SU-DHL-6 (cell line): ENCODE results near the gene TBC1D8.

Source experiments
- H2AFZ ChIP-seq: fragments of 200-600 bp; sonication (generic); 2 replicates; pipeline ENCODE4 v1.6.1; 2014; ENCODE audit warnings: low read depth, mild to moderate bottlenecking, moderate library complexity, mixed read lengths, antibody characterized with exemption, low read length; ENCODE audit not compliant: severe bottlenecking
- H3F3A ChIP-seq: fragments of 200-600 bp; shearing (Covaris generic); 2 replicates; pipeline ENCODE4 v1.6.0; 2016; ENCODE audit warnings: antibody characterized with exemption, mild to moderate bottlenecking; ENCODE audit not compliant: insufficient read depth
- H3K27ac ChIP-seq: fragments of 200-600 bp; sonication (generic); 2 replicates; pipeline ENCODE4 v1.5.1; 2016; ENCODE audit warnings: low read depth, mild to moderate bottlenecking, low read length, moderate library complexity, mixed read lengths
- H3K27me3 ChIP-seq: fragments of 200-600 bp; sonication (generic), shearing (Covaris generic); 2 replicates; pipeline ENCODE4 v1.6.0; 2014; ENCODE audit warnings: mild to moderate bottlenecking, low read length
- H3K36me3 ChIP-seq: fragments of 200-600 bp; sonication (generic); 2 replicates; pipeline ENCODE4 v1.6.1; 2014; ENCODE audit warnings: mild to moderate bottlenecking, low read length, mixed read lengths
- H3K4me2 ChIP-seq: fragments of 300-600, 200-600 bp; shearing (Covaris generic), sonication (generic); 2 replicates; pipeline ENCODE4 v1.6.0; 2014; ENCODE audit warnings: low read length, low read depth, mild to moderate bottlenecking; ENCODE audit not compliant: poor library complexity, severe bottlenecking
- H3K4me3 ChIP-seq: fragments of 200-600 bp; sonication (generic); 2 replicates; pipeline ENCODE4 v1.5.1; 2014; ENCODE audit warnings: antibody characterized with exemption, low read length, mild to moderate bottlenecking, mixed read lengths; ENCODE audit not compliant: insufficient read depth, poor library complexity, severe bottlenecking
- H3K79me2 ChIP-seq: fragments of 200-600 bp; sonication (generic); 2 replicates; pipeline ENCODE4 v1.6.1; 2014; ENCODE audit warnings: mild to moderate bottlenecking, low read length, moderate library complexity; ENCODE audit not compliant: insufficient read depth
- H3K9ac ChIP-seq: fragments of 200-600 bp; sonication (generic); 2 replicates; pipeline ENCODE4 v1.7.0; 2014; ENCODE audit warnings: mild to moderate bottlenecking, low read length
- H3K9me2 ChIP-seq: fragments of 200-600 bp; sonication (generic); replicated peaks from 2 replicates; pipeline ENCODE4 v1.6.1; 2014; ENCODE audit warnings: low read length; ENCODE audit not compliant: insufficient read depth
- H3K9me3 ChIP-seq: fragments of 200-600 bp; sonication (generic); 2 replicates; pipeline ENCODE4 v1.6.1; 2014; ENCODE audit warnings: low read length, mixed read lengths; ENCODE audit not compliant: insufficient read depth
- H4K20me1 ChIP-seq: fragments of 200-600 bp; sonication (generic); 2 replicates; pipeline ENCODE4 v1.6.1; 2014; ENCODE audit warnings: low read depth, mild to moderate bottlenecking, antibody characterized with exemption, low read length, moderate library complexity, mixed read lengths
- EZH2phosphoT487 ChIP-seq: fragments of 200-600 bp; sonication (generic), shearing (Covaris generic); conservative IDR thresholded peaks from 2 replicates; pipeline ENCODE4 v1.6.1; 2018; ENCODE audit warnings: mild to moderate bottlenecking, antibody characterized with exemption, low read length, moderate library complexity, mixed read lengths
- TF ChIP-seq, protein P1 (sequence below): fragments of 200-600 bp; sonication (generic); IDR thresholded peaks from one replicate; pipeline ENCODE4 v1.5.1; 2017; ENCODE audit warnings: antibody characterized with exemption, mild to moderate bottlenecking, low read length, moderate library complexity; ENCODE audit not compliant: insufficient read depth, poor library complexity, severe bottlenecking

TBC1D8 gene

GRCh38 chr2:101107241-101107640 lies 43.9 kb downstream of the TBC1D8 start:
- H3K4me3 ChIP-seq = no peak overlapping the region
- H3K9ac ChIP-seq = no peak overlapping the region
- H3K9me2 ChIP-seq = no peaks in the 10 kb centered on the region
- H3K27ac ChIP-seq = no peak overlapping the region
- H2AFZ ChIP-seq = no peak overlapping the region
- H3K9me3 ChIP-seq = no peaks in the 10 kb centered on the region
- no peaks in the 10 kb centered on the region for H4K20me1 ChIP-seq
- H3K36me3 ChIP-seq = no peaks in the 10 kb centered on the region
- H3K79me2 ChIP-seq = no peaks in the 10 kb centered on the region
- no peaks in the 10 kb centered on the region for H3F3A ChIP-seq
- H3K27me3 ChIP-seq = no peaks in the 10 kb centered on the region
- no peak overlapping the region for H3K4me2 ChIP-seq
- no peak for TF ChIP-seq EZH2phosphoT487
- TF ChIP-seq, protein P1, sequence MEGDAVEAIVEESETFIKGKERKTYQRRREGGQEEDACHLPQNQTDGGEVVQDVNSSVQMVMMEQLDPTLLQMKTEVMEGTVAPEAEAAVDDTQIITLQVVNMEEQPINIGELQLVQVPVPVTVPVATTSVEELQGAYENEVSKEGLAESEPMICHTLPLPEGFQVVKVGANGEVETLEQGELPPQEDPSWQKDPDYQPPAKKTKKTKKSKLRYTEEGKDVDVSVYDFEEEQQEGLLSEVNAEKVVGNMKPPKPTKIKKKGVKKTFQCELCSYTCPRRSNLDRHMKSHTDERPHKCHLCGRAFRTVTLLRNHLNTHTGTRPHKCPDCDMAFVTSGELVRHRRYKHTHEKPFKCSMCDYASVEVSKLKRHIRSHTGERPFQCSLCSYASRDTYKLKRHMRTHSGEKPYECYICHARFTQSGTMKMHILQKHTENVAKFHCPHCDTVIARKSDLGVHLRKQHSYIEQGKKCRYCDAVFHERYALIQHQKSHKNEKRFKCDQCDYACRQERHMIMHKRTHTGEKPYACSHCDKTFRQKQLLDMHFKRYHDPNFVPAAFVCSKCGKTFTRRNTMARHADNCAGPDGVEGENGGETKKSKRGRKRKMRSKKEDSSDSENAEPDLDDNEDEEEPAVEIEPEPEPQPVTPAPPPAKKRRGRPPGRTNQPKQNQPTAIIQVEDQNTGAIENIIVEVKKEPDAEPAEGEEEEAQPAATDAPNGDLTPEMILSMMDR = no peak

- no peaks in the 10 kb centered on the region for H3K79me2 ChIP-seq
- TF ChIP-seq, protein P1 = no peak
- TF ChIP-seq EZH2phosphoT487 = no peak
- H3K4me3 ChIP-seq = no peak overlapping the region
- no peaks in the 10 kb centered on the region for H3K9me3 ChIP-seq
- H3F3A ChIP-seq = no peaks in the 10 kb centered on the region
- H3K36me3 ChIP-seq = no peaks in the 10 kb centered on the region
- H4K20me1 ChIP-seq = no peaks in the 10 kb centered on the region
- no peak overlapping the region for H3K9ac ChIP-seq
- H3K27ac ChIP-seq = no peak overlapping the region
- H3K27me3 ChIP-seq = no peaks in the 10 kb centered on the region
- no peaks in the 10 kb centered on the region for H3K9me2 ChIP-seq
- H3K4me2 ChIP-seq = no peak overlapping the region
- H2AFZ ChIP-seq = no peak overlapping the region
Observed at GRCh38 chr2:101106453-101107181, 44.6 kb downstream of the TBC1D8 start.

GRCh38 chr2:101105654-101106053 lies 45.5 kb downstream of the TBC1D8 start:
- TF ChIP-seq, protein P1 = no peak
- no peak for TF ChIP-seq EZH2phosphoT487
- Histone ChIP-seq H3K27ac (no peak overlapping the region), H3K4me2 (no peak overlapping the region), H3K79me2 (no peaks in the 10 kb centered on the region), H3K9me2 (no peaks in the 10 kb centered on the region), H3K9ac (no peak overlapping the region), H3K9me3 (no peaks in the 10 kb centered on the region), H2AFZ (no peak overlapping the region), H3K36me3 (no peaks in the 10 kb centered on the region), H4K20me1 (no peaks in the 10 kb centered on the region), H3K4me3 (no peak overlapping the region), H3F3A (no peaks in the 10 kb centered on the region), H3K27me3 (no peaks in the 10 kb centered on the region)
